Endothelial cell of umbilical vein (primary cell): ENCODE results near the gene POLR2B. TPM values are rescaled to one million over a fixed set of nuclear protein-coding genes. Genes with fewer than 3 reads are reported as not detected.

ENCODE experiments used
- BruUV-seq: library from RNA; stranded (reverse); fragments of 400-500 nt; replicated peaks from 2 replicates; lab custom pipeline; 2021; lab: Mats Ljungman, UMichigan
- CTCF ChIA-PET: fragments of 300-600, 350-600 bp; sonication (Branson Sonifier 250); formaldehyde crosslinking; loops from one replicate; lab custom pipeline; 2021; ENCODE audit warnings: antibody characterized with exemption, inconsistent platforms; lab: Charles Lee
- POLR2A ChIA-PET: fragments of 300-600, 350-600 bp; sonication (Branson Sonifier 250); formaldehyde crosslinking; loops from one replicate; lab custom pipeline; 2021; ENCODE audit warnings: antibody characterized with exemption, inconsistent platforms; lab: Charles Lee
- DNase-seq: peaks from one replicate; pipeline ENCODE4 v3.0.0-alpha.2; 2011; ENCODE audit warnings: low read depth, low spot score
- FAIRE-seq: peaks from 2 replicates; lab custom pipeline; 2011; peaks lifted over from hg19 to GRCh38; lab: Jason Lieb, UNC
- H2AFZ ChIP-seq: 2 replicates; pipeline ENCODE4 v1.6.0; 2012; ENCODE audit warnings: low read depth, low read length, control low read depth, inconsistent platforms
- H3K27ac ChIP-seq: 2 replicates; pipeline ENCODE4 v1.5.1; 2011; ENCODE audit warnings: low read depth, mild to moderate bottlenecking, control low read depth, low read length, moderate library complexity; ENCODE audit not compliant: insufficient read depth
- H3K27me3 ChIP-seq, 2 experiments: 2 replicates each; pipeline versions ENCODE4 v1.6.0 to v1.6.1; 2011; ENCODE audit warnings: low read length in 2 of 2, mixed read lengths in 1 of 2; ENCODE audit not compliant: control insufficient read depth in 2 of 2, insufficient read depth in 2 of 2
- H3K36me3 ChIP-seq, 2 experiments: 2 replicates in 1 of 2; 3 replicates in 1 of 2; pipeline ENCODE4 v1.5.1; 2011; ENCODE audit warnings: low read length in 2 of 2, mild to moderate bottlenecking in 1 of 2, moderate library complexity in 1 of 2; ENCODE audit not compliant: control insufficient read depth in 2 of 2, insufficient read depth in 2 of 2; ENCODE audit errors: extremely low read depth in 1 of 2
- H3K4me1 ChIP-seq: 3 replicates; pipeline ENCODE4 v1.5.1; 2011; ENCODE audit warnings: mild to moderate bottlenecking, low read length; ENCODE audit not compliant: control insufficient read depth, insufficient read depth; ENCODE audit errors: extremely low read depth
- H3K4me2 ChIP-seq: 2 replicates; pipeline ENCODE4 v1.6.1; 2011; ENCODE audit warnings: low read length, control low read depth, mixed read lengths; ENCODE audit not compliant: insufficient read depth
- H3K4me3 ChIP-seq, 3 experiments: fragments of 200-600 bp in 1 of 3; sonication (generic), shearing (Covaris generic) in 1 of 3; replicated peaks in 1 of 3; 2 replicates each; pipeline ENCODE4 v1.5.1; 2011 to 2016; ENCODE audit warnings: control low read depth in 3 of 3, low read length in 3 of 3, mild to moderate bottlenecking in 2 of 3, inconsistent platforms in 1 of 3, low read depth in 1 of 3, moderate library complexity in 1 of 3; ENCODE audit not compliant: insufficient read depth in 1 of 3
- H3K79me2 ChIP-seq: 2 replicates; pipeline ENCODE4 v1.6.0; 2012; ENCODE audit warnings: low read length, inconsistent platforms; ENCODE audit not compliant: control insufficient read depth, insufficient read depth
- H3K9ac ChIP-seq: replicated peaks from 2 replicates; pipeline ENCODE3; 2011; ENCODE audit warnings: low read length, control low read depth; ENCODE audit not compliant: insufficient read depth; ENCODE audit errors: extremely low read depth
- H3K9me1 ChIP-seq: replicated peaks from 3 replicates; pipeline ENCODE4 v1.6.0; 2011; ENCODE audit warnings: mild to moderate bottlenecking, low read length; ENCODE audit not compliant: control insufficient read depth, insufficient read depth; ENCODE audit errors: extremely low read depth
- H3K9me3 ChIP-seq: replicated peaks from 2 replicates; pipeline ENCODE4 v1.5.1; 2012; ENCODE audit warnings: low read length, inconsistent platforms; ENCODE audit not compliant: control insufficient read depth, insufficient read depth
- H4K20me1 ChIP-seq: replicated peaks from 2 replicates; pipeline ENCODE3; 2011; ENCODE audit warnings: mild to moderate bottlenecking, low read length; ENCODE audit not compliant: control insufficient read depth, insufficient read depth; ENCODE audit errors: extremely low read depth
- FOS ChIP-seq: IDR thresholded peaks from 2 replicates; pipeline ENCODE4 v1.6.1; 2011; ENCODE audit warnings: mild to moderate bottlenecking, low read length, moderate library complexity, borderline replicate concordance; ENCODE audit not compliant: insufficient read depth
- GATA2 ChIP-seq: IDR thresholded peaks from 2 replicates; pipeline ENCODE4 v1.7.0; 2011; ENCODE audit warnings: low read depth, mild to moderate bottlenecking, moderate library complexity, mixed read lengths, low read length; ENCODE audit not compliant: insufficient read length, insufficient read depth
- JUN ChIP-seq: IDR thresholded peaks from 2 replicates; pipeline ENCODE4 v1.6.1; 2011; ENCODE audit warnings: borderline replicate concordance, low read depth; ENCODE audit not compliant: insufficient read length, insufficient read depth
- MYC ChIP-seq: IDR thresholded peaks from one replicate; pipeline ENCODE4 v1.6.1; 2011; ENCODE audit warnings: mild to moderate bottlenecking, low read depth, low read length
- POLR2A ChIP-seq: IDR thresholded peaks from 2 replicates; pipeline ENCODE4 v1.6.1; 2012; ENCODE audit warnings: low read depth, mild to moderate bottlenecking, control low read depth, low read length
- POLR2AphosphoS5 ChIP-seq: IDR thresholded peaks from 2 replicates; pipeline ENCODE4 v1.6.1; 2012; ENCODE audit warnings: low read depth, mild to moderate bottlenecking, control low read depth, low read length, moderate library complexity; ENCODE audit not compliant: insufficient read depth
- dilution Hi-C: fragments of 300-500 bp; cut with MboI; formaldehyde crosslinking; loops from one replicate; pipeline ENCODE4 v1.15.0; 2019; ENCODE audit warnings: low sequenced_read_pairs; ENCODE audit not compliant: extremely low pct_ligation_motif_present
- intact Hi-C: fragments of 100-400 bp; cut with micrococcal nuclease; formaldehyde crosslinking; loops from one replicate; pipeline ENCODE4 v1.10.0; 2022
- polyA plus RNA-seq, 4 experiments: library from polyadenylated mRNA; depleted of rRNA in 3 of 4; stranded (reverse) in 3 of 4; unstranded in 1 of 4; fragments of >200 nt; gene quantifications; 2 replicates each; pipeline versions ENCODE4 v1.2.1 to v1.2.3, GENCODE V29; 2011 to 2012; ENCODE audit warnings: missing spikeins in 1 of 4
- total RNA-seq: library from RNA; stranded (reverse); gene quantifications from 2 replicates; pipeline ENCODE4 v1.2.3, GENCODE V29; 2021
- TF ChIP-seq, protein P1 (sequence below): IDR thresholded peaks from 2 replicates; pipeline ENCODE4 v1.6.1; 2011; ENCODE audit not compliant: insufficient read depth, insufficient read length
- TF ChIP-seq, protein P2 (sequence below), 2 donors: IDR thresholded peaks; 1 replicate in 1 of 2; 2 replicates in 1 of 2; pipeline ENCODE4 v1.5.1; 2011; ENCODE audit warnings: low read length in 2 of 2, mild to moderate bottlenecking in 2 of 2, moderate library complexity in 2 of 2, control low read depth in 1 of 2, inconsistent platforms in 1 of 2, low read depth in 1 of 2; ENCODE audit not compliant: insufficient read depth in 1 of 2; ENCODE audit errors: extremely low read depth in 1 of 2

The POLR2B gene
- total and polyA plus RNA-seq, 2 donors (not counting 3 experiments of a cell fraction or from before 2014, with no cell fraction given) = 75.5 to 148 TPM

DNA sequence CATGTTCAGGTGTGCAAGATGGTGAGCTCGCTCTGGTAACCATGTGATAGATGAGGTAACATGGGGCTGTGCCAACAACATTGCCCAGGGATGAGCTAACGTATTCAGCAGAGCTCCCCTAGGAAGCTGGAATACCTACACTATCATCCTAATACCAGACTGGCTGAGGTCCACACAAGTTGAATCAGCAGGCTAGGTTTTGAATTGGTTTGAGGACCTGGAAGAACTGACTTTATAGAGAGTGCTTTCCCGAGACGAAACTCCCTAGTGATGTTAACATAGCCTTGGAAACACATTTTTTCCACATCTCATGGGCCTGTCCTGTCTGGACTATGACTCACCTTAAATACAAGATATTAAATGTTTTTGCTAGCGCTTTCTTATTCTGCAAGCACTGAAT lies 74.8 kb downstream of the POLR2B start:
- no peak for FAIRE-seq

More for the DNA sequence above, 74.8 kb downstream of the POLR2B start:
- H4K20me1 ChIP-seq = no peaks in the 10 kb centered on the region
- no peak overlapping the region for H3K9ac ChIP-seq
- H3K4me3 ChIP-seq = no peak overlapping the region
- peaks cover 3 to 8% of the 10 kb centered on the region in 2 experiments for H3K36me3 ChIP-seq
- no peak overlapping the region for H2AFZ ChIP-seq
- TF ChIP-seq, protein P1, sequence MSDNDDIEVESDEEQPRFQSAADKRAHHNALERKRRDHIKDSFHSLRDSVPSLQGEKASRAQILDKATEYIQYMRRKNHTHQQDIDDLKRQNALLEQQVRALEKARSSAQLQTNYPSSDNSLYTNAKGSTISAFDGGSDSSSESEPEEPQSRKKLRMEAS = no peak
- TF ChIP-seq JUN (no peak), GATA2 (no peak), POLR2AphosphoS5 (no peak), MYC (no peak), FOS (no peak), POLR2A (no peak)
- TF ChIP-seq, protein P2, sequence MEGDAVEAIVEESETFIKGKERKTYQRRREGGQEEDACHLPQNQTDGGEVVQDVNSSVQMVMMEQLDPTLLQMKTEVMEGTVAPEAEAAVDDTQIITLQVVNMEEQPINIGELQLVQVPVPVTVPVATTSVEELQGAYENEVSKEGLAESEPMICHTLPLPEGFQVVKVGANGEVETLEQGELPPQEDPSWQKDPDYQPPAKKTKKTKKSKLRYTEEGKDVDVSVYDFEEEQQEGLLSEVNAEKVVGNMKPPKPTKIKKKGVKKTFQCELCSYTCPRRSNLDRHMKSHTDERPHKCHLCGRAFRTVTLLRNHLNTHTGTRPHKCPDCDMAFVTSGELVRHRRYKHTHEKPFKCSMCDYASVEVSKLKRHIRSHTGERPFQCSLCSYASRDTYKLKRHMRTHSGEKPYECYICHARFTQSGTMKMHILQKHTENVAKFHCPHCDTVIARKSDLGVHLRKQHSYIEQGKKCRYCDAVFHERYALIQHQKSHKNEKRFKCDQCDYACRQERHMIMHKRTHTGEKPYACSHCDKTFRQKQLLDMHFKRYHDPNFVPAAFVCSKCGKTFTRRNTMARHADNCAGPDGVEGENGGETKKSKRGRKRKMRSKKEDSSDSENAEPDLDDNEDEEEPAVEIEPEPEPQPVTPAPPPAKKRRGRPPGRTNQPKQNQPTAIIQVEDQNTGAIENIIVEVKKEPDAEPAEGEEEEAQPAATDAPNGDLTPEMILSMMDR (IDR thresholded peaks at IDR 0.05; ENCODE audit: extremely low read depth in 1 of 2, insufficient read depth in 1 of 2, low read depth in 1 of 2, low read length in 2 of 2) = no peak
- no TSS peak for BruUV-seq
- H3K79me2 ChIP-seq = peaks cover 57% of the 10 kb centered on the region
- H3K9me3 ChIP-seq = no peaks in the 10 kb centered on the region
- H3K27me3 ChIP-seq = no peaks in the 10 kb centered on the region
- CTCF ChIA-PET = no interaction called here
- POLR2A ChIA-PET = no interaction called here
- H3K9me1 ChIP-seq = no peaks in the 10 kb centered on the region
- no peak overlapping the region for H3K4me2 ChIP-seq
- peaks cover 22% of the 10 kb centered on the region for H3K4me1 ChIP-seq
- dilution Hi-C loops = no loop called here
- H3K27ac ChIP-seq = no peak overlapping the region
- intact Hi-C loops = no loop called here
- DNase-seq = peak; percentile 59
